CD4-positive, alpha-beta T cell treated with Interleukin-1 beta for 1 hour (primary cell): ENCODE measurements around the gene MEF2C.

Experiments
- DNase-seq, 2 donors: peaks; one replicate each; pipeline ENCODE4 v3.0.0-alpha.2; 2020 to 2022

Gene MEF2C

GRCh38 chr5:88708021-88708420, 175.0 kb downstream of the MEF2C start:
- no peak for DNase-seq

- DNase-seq: no peak
Observed at GRCh38 chr5:88707216-88707965, 175.6 kb downstream of the MEF2C start.

GRCh38 chr5:88702332-88702731, 180.7 kb downstream of the MEF2C start:
- no peak for DNase-seq

- DNase-seq: no peak
Observed at GRCh38 chr5:88700121-88700520, 182.9 kb downstream of the MEF2C start.

- no peak for DNase-seq
Observed at GRCh38 chr5:88698290-88698689, 184.7 kb downstream of the MEF2C start.

- DNase-seq: no peak
Observed at GRCh38 chr5:88696466-88696865, 186.5 kb downstream of the MEF2C start.

- no peak for DNase-seq
Observed at GRCh38 chr5:88695931-88696330, 187.1 kb downstream of the MEF2C start.

- DNase-seq: no peak
Observed at GRCh38 chr5:88695232-88695631, 187.8 kb downstream of the MEF2C start.

- DNase-seq: no peak
Observed at GRCh38 chr5:88694023-88694679, 188.8 kb downstream of the MEF2C start.

GRCh38 chr5:88693071-88693932, 189.7 kb downstream of the MEF2C start:
- no peak for DNase-seq

- no peak for DNase-seq
Observed at GRCh38 chr5:88691945-88692868, 190.8 kb downstream of the MEF2C start.

- no peak for DNase-seq
Observed at GRCh38 chr5:88691230-88691582, 191.8 kb downstream of the MEF2C start.

- DNase-seq: peak; percentile 63 to 68
Observed at GRCh38 chr5:88690409-88691229, 192.4 kb downstream of the MEF2C start.

- no peak for DNase-seq
Observed at GRCh38 chr5:88689668-88690408, 193.1 kb downstream of the MEF2C start.

- DNase-seq: no peak
Observed at GRCh38 chr5:88688984-88689667, 193.9 kb downstream of the MEF2C start.

- no peak for DNase-seq
Observed at GRCh38 chr5:88688156-88688983, 194.6 kb downstream of the MEF2C start.

GRCh38 chr5:88687373-88687911, 195.5 kb downstream of the MEF2C start:
- no peak for DNase-seq

- DNase-seq: no peak
Observed at GRCh38 chr5:88686726-88687125, 196.3 kb downstream of the MEF2C start.
